ENCODE data around the gene LSM2. TPM values are rescaled to one million over a fixed set of nuclear protein-coding genes. Genes with fewer than 3 reads are reported as not detected.

The LSM2 gene
- total and polyA plus RNA-seq, 9 of the 15 experiments (the other 6 are each of a cell fraction or from before 2014, with no cell fraction given), result 154 to 407 (median 223) TPM

DNA sequence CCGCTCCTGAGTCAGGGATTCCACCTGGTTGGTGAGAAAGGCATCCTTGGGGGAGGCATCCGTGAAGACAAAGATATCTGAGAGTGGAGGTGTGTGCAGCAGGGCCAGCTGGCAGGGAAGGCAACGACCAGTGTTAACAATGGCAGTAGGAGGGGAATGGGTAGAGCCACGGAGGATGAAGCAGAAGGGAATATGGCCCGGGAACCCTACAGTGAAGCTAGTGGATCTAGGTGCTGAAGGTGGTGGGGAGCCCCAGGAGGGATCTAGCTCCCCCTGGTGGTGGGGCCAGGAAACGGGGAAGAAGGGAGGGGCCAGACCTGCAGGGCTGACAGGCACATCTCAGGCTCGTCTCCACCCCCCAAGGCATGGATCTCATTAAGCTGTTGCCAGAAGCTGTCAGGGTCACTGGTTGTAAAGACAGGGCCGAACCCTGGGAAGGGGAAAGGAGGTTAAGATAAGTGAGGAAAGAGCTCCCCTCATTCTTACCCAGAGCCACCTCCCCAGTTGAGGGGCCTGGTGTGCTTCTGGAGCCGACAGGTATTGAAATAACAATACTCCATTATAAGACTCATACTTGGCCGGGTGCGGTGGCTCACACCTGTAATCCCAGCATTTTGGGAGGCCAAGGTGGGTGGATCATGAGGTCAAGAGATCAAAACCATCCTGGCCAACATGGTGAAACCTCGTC lies 36.9 kb downstream of the LSM2 start (continued):
- TF ChIP-seq, protein P1, sequence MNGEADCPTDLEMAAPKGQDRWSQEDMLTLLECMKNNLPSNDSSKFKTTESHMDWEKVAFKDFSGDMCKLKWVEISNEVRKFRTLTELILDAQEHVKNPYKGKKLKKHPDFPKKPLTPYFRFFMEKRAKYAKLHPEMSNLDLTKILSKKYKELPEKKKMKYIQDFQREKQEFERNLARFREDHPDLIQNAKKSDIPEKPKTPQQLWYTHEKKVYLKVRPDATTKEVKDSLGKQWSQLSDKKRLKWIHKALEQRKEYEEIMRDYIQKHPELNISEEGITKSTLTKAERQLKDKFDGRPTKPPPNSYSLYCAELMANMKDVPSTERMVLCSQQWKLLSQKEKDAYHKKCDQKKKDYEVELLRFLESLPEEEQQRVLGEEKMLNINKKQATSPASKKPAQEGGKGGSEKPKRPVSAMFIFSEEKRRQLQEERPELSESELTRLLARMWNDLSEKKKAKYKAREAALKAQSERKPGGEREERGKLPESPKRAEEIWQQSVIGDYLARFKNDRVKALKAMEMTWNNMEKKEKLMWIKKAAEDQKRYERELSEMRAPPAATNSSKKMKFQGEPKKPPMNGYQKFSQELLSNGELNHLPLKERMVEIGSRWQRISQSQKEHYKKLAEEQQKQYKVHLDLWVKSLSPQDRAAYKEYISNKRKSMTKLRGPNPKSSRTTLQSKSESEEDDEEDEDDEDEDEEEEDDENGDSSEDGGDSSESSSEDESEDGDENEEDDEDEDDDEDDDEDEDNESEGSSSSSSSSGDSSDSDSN (IDR thresholded peaks at IDR 0.05; ENCODE audit: borderline replicate concordance in 1 of 2, low read depth in 2 of 2, low read length in 2 of 2), result peak in 1 of 2 experiments; percentile 88; a peak in 1 of 4 replicates
- TF ChIP-seq, protein P2, sequence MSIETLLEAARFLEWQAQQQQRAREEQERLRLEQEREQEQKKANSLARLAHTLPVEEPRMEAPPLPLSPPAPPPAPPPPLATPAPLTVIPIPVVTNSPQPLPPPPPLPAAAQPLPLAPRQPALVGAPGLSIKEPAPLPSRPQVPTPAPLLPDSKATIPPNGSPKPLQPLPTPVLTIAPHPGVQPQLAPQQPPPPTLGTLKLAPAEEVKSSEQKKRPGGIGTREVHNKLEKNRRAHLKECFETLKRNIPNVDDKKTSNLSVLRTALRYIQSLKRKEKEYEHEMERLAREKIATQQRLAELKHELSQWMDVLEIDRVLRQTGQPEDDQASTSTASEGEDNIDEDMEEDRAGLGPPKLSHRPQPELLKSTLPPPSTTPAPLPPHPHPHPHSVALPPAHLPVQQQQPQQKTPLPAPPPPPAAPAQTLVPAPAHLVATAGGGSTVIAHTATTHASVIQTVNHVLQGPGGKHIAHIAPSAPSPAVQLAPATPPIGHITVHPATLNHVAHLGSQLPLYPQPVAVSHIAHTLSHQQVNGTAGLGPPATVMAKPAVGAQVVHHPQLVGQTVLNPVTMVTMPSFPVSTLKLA (conservative IDR thresholded peaks at IDR 0.05), result no peak
- TF ChIP-seq TRIM24 (IDR thresholded peaks at IDR 0.05), result no peak
- TF ChIP-seq, protein P3, sequence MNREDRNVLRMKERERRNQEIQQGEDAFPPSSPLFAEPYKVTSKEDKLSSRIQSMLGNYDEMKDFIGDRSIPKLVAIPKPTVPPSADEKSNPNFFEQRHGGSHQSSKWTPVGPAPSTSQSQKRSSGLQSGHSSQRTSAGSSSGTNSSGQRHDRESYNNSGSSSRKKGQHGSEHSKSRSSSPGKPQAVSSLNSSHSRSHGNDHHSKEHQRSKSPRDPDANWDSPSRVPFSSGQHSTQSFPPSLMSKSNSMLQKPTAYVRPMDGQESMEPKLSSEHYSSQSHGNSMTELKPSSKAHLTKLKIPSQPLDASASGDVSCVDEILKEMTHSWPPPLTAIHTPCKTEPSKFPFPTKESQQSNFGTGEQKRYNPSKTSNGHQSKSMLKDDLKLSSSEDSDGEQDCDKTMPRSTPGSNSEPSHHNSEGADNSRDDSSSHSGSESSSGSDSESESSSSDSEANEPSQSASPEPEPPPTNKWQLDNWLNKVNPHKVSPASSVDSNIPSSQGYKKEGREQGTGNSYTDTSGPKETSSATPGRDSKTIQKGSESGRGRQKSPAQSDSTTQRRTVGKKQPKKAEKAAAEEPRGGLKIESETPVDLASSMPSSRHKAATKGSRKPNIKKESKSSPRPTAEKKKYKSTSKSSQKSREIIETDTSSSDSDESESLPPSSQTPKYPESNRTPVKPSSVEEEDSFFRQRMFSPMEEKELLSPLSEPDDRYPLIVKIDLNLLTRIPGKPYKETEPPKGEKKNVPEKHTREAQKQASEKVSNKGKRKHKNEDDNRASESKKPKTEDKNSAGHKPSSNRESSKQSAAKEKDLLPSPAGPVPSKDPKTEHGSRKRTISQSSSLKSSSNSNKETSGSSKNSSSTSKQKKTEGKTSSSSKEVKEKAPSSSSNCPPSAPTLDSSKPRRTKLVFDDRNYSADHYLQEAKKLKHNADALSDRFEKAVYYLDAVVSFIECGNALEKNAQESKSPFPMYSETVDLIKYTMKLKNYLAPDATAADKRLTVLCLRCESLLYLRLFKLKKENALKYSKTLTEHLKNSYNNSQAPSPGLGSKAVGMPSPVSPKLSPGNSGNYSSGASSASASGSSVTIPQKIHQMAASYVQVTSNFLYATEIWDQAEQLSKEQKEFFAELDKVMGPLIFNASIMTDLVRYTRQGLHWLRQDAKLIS (CRISPR knock-in tag; IDR thresholded peaks at IDR 0.05), result no peak
- TF ChIP-seq, protein P4, sequence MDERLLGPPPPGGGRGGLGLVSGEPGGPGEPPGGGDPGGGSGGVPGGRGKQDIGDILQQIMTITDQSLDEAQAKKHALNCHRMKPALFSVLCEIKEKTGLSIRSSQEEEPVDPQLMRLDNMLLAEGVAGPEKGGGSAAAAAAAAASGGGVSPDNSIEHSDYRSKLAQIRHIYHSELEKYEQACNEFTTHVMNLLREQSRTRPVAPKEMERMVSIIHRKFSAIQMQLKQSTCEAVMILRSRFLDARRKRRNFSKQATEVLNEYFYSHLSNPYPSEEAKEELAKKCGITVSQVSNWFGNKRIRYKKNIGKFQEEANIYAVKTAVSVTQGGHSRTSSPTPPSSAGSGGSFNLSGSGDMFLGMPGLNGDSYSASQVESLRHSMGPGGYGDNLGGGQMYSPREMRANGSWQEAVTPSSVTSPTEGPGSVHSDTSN (CRISPR knock-in tag; IDR thresholded peaks at IDR 0.05; ENCODE audit: low read depth), result no peak; the same call in 1 of the 2 replicates
- TF ChIP-seq, protein P4 (tag; conservative IDR thresholded peaks at IDR 0.05; ENCODE audit: low read depth), result peak; percentile 88
- no peak for TF ChIP-seq ZNF175 (CRISPR knock-in tag; IDR thresholded peaks at IDR 0.05; ENCODE audit: low read depth)
- no peak for TF ChIP-seq CREBBP (IDR thresholded peaks at IDR 0.05; ENCODE audit: low read depth, low read length)
- TF ChIP-seq KDM4B (IDR thresholded peaks at IDR 0.05; ENCODE audit: borderline replicate concordance in 2 of 2, low read depth in 1 of 2), result peak in 1 of 2 experiments; percentile 91; a peak in 2 of 4 replicates
- TF ChIP-seq ZNF174 (CRISPR knock-in tag; IDR thresholded peaks at IDR 0.05), result no peak
- TF ChIP-seq, protein P5, sequence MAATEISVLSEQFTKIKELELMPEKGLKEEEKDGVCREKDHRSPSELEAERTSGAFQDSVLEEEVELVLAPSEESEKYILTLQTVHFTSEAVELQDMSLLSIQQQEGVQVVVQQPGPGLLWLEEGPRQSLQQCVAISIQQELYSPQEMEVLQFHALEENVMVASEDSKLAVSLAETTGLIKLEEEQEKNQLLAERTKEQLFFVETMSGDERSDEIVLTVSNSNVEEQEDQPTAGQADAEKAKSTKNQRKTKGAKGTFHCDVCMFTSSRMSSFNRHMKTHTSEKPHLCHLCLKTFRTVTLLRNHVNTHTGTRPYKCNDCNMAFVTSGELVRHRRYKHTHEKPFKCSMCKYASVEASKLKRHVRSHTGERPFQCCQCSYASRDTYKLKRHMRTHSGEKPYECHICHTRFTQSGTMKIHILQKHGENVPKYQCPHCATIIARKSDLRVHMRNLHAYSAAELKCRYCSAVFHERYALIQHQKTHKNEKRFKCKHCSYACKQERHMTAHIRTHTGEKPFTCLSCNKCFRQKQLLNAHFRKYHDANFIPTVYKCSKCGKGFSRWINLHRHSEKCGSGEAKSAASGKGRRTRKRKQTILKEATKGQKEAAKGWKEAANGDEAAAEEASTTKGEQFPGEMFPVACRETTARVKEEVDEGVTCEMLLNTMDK (IDR thresholded peaks at IDR 0.05; ENCODE audit: borderline replicate concordance, insufficient read depth, low read depth, low read length, poor library complexity, severe bottlenecking), result peak; percentile 96
